Activated B cell treated with CpG ODN at 0.5 μM for 24 hours (primary cell): Measurements from ENCODE around the gene CCDC89. TPM values are rescaled to one million over a fixed set of nuclear protein-coding genes. Genes with fewer than 3 reads are reported as not detected.

Experiments
- total RNA-seq: library from RNA; stranded (reverse); gene quantifications from 2 replicates; pipeline ENCODE4 v1.2.3, GENCODE V29; 2022

The CCDC89 gene
- total RNA-seq, 1 donor from 2014 or later, result not detected

Other genes with a start within 250 kb of the CCDC89 start
- gene DLG2, start 58.9 kb downstream of the CCDC89 start, total RNA-seq, result 2.3 and 2.7 TPM in 2 replicates
- gene TMEM126B, start 57.6 kb downstream of the CCDC89 start, total RNA-seq, result 35.5 and 43.4 TPM in 2 replicates
- gene TMEM126A, start 38.2 kb downstream of the CCDC89 start, total RNA-seq, result 31.9 and 32.7 TPM in 2 replicates
- 46.1 and 60.3 TPM in 2 replicates for gene CREBZF, start 21.1 kb downstream of the CCDC89 start, total RNA-seq
- 0.56 and 1.1 TPM in 2 replicates for gene SYTL2, start 124.9 kb upstream of the CCDC89 start, total RNA-seq
- gene CCDC83, start 169.2 kb upstream of the CCDC89 start, total RNA-seq, result not detected in 2 replicates